Thyroid gland (tissue), 4 donors: ENCODE data around the gene BEND3. TPM values are rescaled to one million over a fixed set of nuclear protein-coding genes. Genes with fewer than 3 reads are reported as not detected.

Source experiments
- DNase-seq, 2 donors: peaks; one replicate each; pipeline ENCODE4 v3.0.0-alpha.2; 2019
- H3K27ac ChIP-seq, 3 donors: fragments of 200-600 bp; sonication (generic); 1 replicate in 2 of 3; 2 replicates in 1 of 3; pipeline ENCODE4 v1.5.1; 2016 to 2019; ENCODE audit warnings: mild to moderate bottlenecking in 1 of 3, moderate library complexity in 1 of 3
- H3K27me3 ChIP-seq: fragments of 200-600 bp; sonication (generic); one replicate; pipeline ENCODE4 v1.5.1; 2019
- H3K36me3 ChIP-seq, 2 donors: fragments of 200-600 bp; sonication (generic); one replicate each; pipeline ENCODE4 v1.5.1; 2016 to 2019
- H3K4me1 ChIP-seq, 2 donors: fragments of 200-600 bp; sonication (generic); one replicate each; pipeline ENCODE4 v1.5.1; 2017 to 2019
- H3K4me3 ChIP-seq, 3 donors: fragments of 200-600 bp; sonication (generic); replicated peaks in 1 of 3; 1 replicate in 2 of 3; 2 replicates in 1 of 3; pipeline ENCODE4 v1.5.1; 2016; ENCODE audit warnings: mild to moderate bottlenecking in 1 of 3
- H3K9me3 ChIP-seq: fragments of 200-600 bp; sonication (generic); one replicate; pipeline ENCODE4 v1.5.1; 2017
- CTCF ChIP-seq, 6 experiments: fragments of 200-600 bp in 3 of 6; fragments of 450-650 bp in 3 of 6; sonication (generic) in 3 of 6; IDR thresholded peaks; one replicate each; pipeline ENCODE4 v1.5.1; 2016 to 2019; ENCODE audit warnings: antibody characterized with exemption in 6 of 6, mild to moderate bottlenecking in 2 of 6, inconsistent platforms in 1 of 6, moderate library complexity in 1 of 6
- POLR2A ChIP-seq, 2 donors: fragments of 450-650 bp; IDR thresholded peaks; one replicate each; pipeline ENCODE4 v1.6.1; 2017; ENCODE audit warnings: antibody characterized with exemption in 2 of 2, mild to moderate bottlenecking in 2 of 2, moderate library complexity in 1 of 2
- WGBS, 2 donors: methylation state at CpG; one replicate each; pipeline ENCODE4 v1.1.5; 2017; 5-methylcytosine and 5-hydroxymethylcytosine counted together
- intact Hi-C: fragments of 100-400 bp; cut with DNase I; formaldehyde crosslinking; loops from one replicate; pipeline ENCODE4 v1.15.1; 2023
- total RNA-seq, 4 donors: library from RNA; depleted of rRNA; stranded (reverse); fragments of >200 nt; gene quantifications; one replicate each; pipeline ENCODE4 v1.2.3, GENCODE V29; 2016

Gene BEND3
- total RNA-seq, 4 donors from 2014 or later: 2.5 to 5.9 (median 2.7) TPM

DNA sequence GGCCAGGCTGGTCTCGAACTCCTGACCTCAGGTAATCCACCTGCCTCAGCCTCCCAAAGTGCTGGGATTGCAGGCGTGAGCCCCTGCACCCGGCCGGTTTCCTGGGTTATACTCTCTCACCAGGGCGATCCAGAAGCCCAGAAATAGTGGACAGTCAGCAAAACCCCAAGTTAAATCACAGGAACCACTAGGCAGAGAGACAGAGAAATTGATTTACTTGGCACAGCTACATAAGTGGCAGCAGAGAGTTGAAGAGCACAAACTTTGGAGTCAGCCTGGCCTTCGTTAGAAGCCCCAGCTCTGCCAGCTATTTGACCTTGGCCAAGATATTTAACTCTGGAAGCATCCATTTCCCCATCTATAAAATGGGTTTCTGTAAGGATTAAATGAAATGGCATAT is 54.6 kb downstream of the BEND3 start:
- WGBS, 2 donors: 82 to 97% methylated on average over 6 of the region's 6 CpGs
- intact Hi-C loops: no loop called here

GRCh38 chr6:107059606-107060005 is 55.7 kb downstream of the BEND3 start:
- H3K27me3 ChIP-seq: no peaks in the 10 kb centered on the region
- peaks cover 0 to 3% of the 10 kb centered on the region in 2 donors for H3K4me1 ChIP-seq
- WGBS, 2 donors: 85 to 87% methylated on average over 4 of the region's 4 CpGs
- no peak for DNase-seq
- no peaks in the 10 kb centered on the region for H3K9me3 ChIP-seq
- TF ChIP-seq POLR2A (IDR thresholded peaks at IDR 0.05): no peak
- TF ChIP-seq CTCF (IDR thresholded peaks at IDR 0.05): no peak
- intact Hi-C loops: no loop called here
- no peak overlapping the region for H3K27ac ChIP-seq
- H3K36me3 ChIP-seq: no peaks in the 10 kb centered on the region
- no peak overlapping the region for H3K4me3 ChIP-seq

More for the DNA sequence above, 54.6 kb downstream of the BEND3 start:
- H3K4me3 ChIP-seq: no peak overlapping the region
- peaks cover 0 to 7% of the 10 kb centered on the region in 2 donors for H3K4me1 ChIP-seq
- no peaks in the 10 kb centered on the region for H3K36me3 ChIP-seq
- no peaks in the 10 kb centered on the region for H3K9me3 ChIP-seq
- no peak overlapping the region for H3K27ac ChIP-seq
- no peaks in the 10 kb centered on the region for H3K27me3 ChIP-seq
- no peak for DNase-seq
- TF ChIP-seq POLR2A (IDR thresholded peaks at IDR 0.05) (no peak), CTCF (IDR thresholded peaks at IDR 0.05) (no peak)

DNA sequence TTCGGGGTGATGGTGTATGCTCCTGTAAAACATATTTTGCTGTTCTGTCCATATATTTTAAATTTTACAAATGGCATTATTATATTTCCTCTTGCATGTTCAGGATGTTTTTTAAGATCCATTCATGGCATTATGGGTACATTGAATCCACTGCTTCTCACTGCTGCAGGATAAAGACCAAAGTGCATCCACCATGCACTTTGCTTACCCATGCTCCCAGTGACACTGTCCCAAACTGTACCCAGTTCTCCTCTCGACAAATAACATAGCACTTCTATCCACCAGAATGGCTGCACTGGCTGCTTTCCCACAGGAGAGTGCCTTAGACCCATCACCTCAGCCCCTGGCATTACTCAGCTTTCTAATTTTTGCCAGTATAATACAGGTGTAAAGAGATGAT is 57.6 kb downstream of the BEND3 start:
- Histone ChIP-seq H3K4me3 (no peak overlapping the region), H3K27ac (no peak overlapping the region), H3K4me1 (no peaks in the 10 kb centered on the region), H3K27me3 (no peaks in the 10 kb centered on the region), H3K9me3 (no peaks in the 10 kb centered on the region), H3K36me3 (no peaks in the 10 kb centered on the region)
- 78 to 94% methylated on average over 2 of the region's 2 CpGs for WGBS, 2 donors
- intact Hi-C loops: no loop called here
- TF ChIP-seq CTCF (IDR thresholded peaks at IDR 0.05) (no peak), POLR2A (IDR thresholded peaks at IDR 0.05) (no peak)
- DNase-seq: no peak

DNA sequence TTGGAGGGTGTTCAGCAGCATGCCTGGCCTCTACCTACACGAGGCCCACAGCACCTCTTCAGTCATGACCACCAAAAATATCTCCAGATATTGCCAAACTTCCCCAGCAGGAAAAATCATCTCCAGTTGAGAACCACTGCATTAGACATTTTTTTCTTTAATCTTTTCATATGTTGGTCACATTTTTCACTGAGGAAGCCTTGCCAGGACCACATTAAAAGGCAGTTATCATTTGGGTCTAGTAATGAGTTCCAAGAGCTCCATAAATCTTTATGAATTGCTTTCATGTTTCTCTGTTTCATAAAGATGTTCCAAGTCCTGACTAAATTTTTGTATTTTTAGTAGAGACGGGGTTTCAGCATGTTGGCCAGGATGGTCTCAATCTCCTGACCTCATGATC is 58.5 kb downstream of the BEND3 start:
- H3K27ac ChIP-seq: no peak overlapping the region
- no peaks in the 10 kb centered on the region for H3K9me3 ChIP-seq
- intact Hi-C loops: no loop called here

GRCh38 chr6:107047807-107048206 is 67.5 kb downstream of the BEND3 start:
- WGBS, 2 donors: 87% methylated on average over 7 of the region's 7 CpGs
- Histone ChIP-seq H3K27me3 (no peaks in the 10 kb centered on the region), H3K9me3 (no peaks in the 10 kb centered on the region), H3K27ac (no peak overlapping the region), H3K4me1 (no peaks in the 10 kb centered on the region), H3K36me3 (peaks cover 6 to 7% of the 10 kb centered on the region in 2 donors), H3K4me3 (no peak overlapping the region)
- DNase-seq: peak in 1 of 2 donors; percentile 2
- intact Hi-C loops: no loop called here
- TF ChIP-seq CTCF (IDR thresholded peaks at IDR 0.05) (no peak), POLR2A (IDR thresholded peaks at IDR 0.05) (no peak)

More for the DNA sequence above, 58.5 kb downstream of the BEND3 start:
- 63 to 91% methylated on average over 2 of the region's 2 CpGs for WGBS, 2 donors
- Histone ChIP-seq H3K4me3 (no peak overlapping the region), H3K36me3 (no peaks in the 10 kb centered on the region), H3K27me3 (no peaks in the 10 kb centered on the region), H3K4me1 (no peaks in the 10 kb centered on the region)
- no peak for DNase-seq
- TF ChIP-seq CTCF (IDR thresholded peaks at IDR 0.05): no peak
- no peak for TF ChIP-seq POLR2A (IDR thresholded peaks at IDR 0.05)
